Measurements from ENCODE around the gene PADI2. TPM values are rescaled to one million over a fixed set of nuclear protein-coding genes. Genes with fewer than 3 reads are reported as not detected.

PADI2 gene
- total RNA-seq, 1 experiment from 2014 or later = 3.0 TPM

DNA sequence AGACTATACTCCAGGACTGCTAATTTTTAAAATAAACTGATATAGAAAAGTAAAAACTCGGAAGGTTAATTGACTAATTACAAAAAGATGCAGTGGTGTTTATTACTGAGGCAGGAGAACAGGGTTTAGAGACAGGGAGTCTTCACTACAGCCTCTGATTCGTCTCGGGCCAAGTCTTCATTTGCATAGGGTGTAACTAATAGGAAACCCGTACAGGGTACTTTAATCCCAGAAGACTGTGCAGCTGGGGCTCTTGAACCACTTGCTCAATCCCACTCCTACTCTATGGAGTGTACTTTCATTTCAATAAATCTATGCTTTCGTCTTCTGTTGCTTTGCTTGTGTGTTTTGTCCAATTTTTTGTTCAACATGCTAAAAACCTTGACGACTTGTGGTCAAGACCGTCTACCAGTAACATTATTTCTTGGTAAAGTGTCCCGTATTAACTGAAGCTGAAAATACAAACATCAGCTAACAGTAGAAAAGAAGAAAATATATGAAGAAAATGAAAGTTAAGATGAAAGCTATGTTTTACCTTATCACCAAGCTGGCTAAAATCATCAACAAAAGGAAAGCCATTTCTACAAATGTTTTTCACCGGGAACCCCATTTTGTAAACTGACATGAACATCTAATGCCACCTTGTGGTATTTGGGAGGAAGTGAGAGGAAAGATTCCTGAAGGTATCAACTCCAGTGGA, 73.5 kb downstream of the PADI2 start:
- WGBS (ENCODE audit: extremely low coverage, insufficient read length, low lambda C conversion rate) = no CpG with 5 or more reads among the region's 9 CpGs
- DNase-seq = no peak

More for the DNA sequence above, 73.5 kb downstream of the PADI2 start:
- Mint-ChIP-seq H3K4me3 (no peak overlapping the region), H3K27me3 (ENCODE audit: low read depth) (no peaks in the 10 kb centered on the region), H3K36me3 (ENCODE audit: insufficient read depth in 1 of 3, low read depth in 3 of 3) (peaks cover 7 to 51% (median 33%) of the 10 kb centered on the region in 3 experiments; a peak in 6 of 7 replicates), H3K4me1 (peaks cover 3 to 7% of the 10 kb centered on the region in 2 experiments), H3K9me3 (no peaks in the 10 kb centered on the region), H3K27ac (peak overlapping the region in 2 of 3 experiments; percentile 11 to 92; a peak in 2 of 7 replicates)
- Histone ChIP-seq H3K18ac (ENCODE audit: insufficient read length, low read depth, low read length) (no peak overlapping the region), H3K56ac (ENCODE audit: insufficient read length, low read depth, low read length) (no peak overlapping the region), H2BK12ac (ENCODE audit: insufficient read length, low read depth, low read length) (no peak overlapping the region), H3K23me2 (ENCODE audit: insufficient read length, low read depth, low read length, poor library complexity, severe bottlenecking) (no peaks in the 10 kb centered on the region), H3K79me2 (ENCODE audit: insufficient read depth, low read length) (no peaks in the 10 kb centered on the region; the same call in 1 of the 2 replicates), H3T11ph (ENCODE audit: low read length) (no peak overlapping the region), H2AFZ (ENCODE audit: low read length) (no peak overlapping the region), H2BK5ac (ENCODE audit: insufficient read length, low read length) (no peak overlapping the region), H3K4me2 (ENCODE audit: insufficient read depth, insufficient read length, low read length) (no peak overlapping the region), H3K9ac (ENCODE audit: extremely low read depth, insufficient read length, low read length) (no peak overlapping the region), H3K27me3 (ENCODE audit: insufficient read depth, low read length) (no peaks in the 10 kb centered on the region), H2AK5ac (ENCODE audit: insufficient read length, low read length) (no peak overlapping the region), H4K8ac (replicated peaks; ENCODE audit: insufficient read length, low read depth, low read length) (no peak overlapping the region), H3K23ac (ENCODE audit: insufficient read length, low read depth, low read length) (no peak overlapping the region), H2BK120ac (ENCODE audit: low read depth, low read length, poor library complexity, severe bottlenecking) (no peak overlapping the region), H3K14ac (ENCODE audit: insufficient read depth, low read length) (no peak overlapping the region), H4K91ac (ENCODE audit: insufficient read length, low read depth, low read length) (no peak overlapping the region), H3K27ac (ENCODE audit: insufficient read length, low read depth, low read length) (no peak overlapping the region), H3K4ac (ENCODE audit: low read depth, low read length) (no peak overlapping the region), H4K5ac (ENCODE audit: insufficient read length, low read depth, low read length) (no peak overlapping the region), H3K4me1 (ENCODE audit: insufficient read depth, low read length) (no peaks in the 10 kb centered on the region), H3K79me1 (ENCODE audit: insufficient read depth, low read depth, low read length, poor library complexity, severe bottlenecking) (no peaks in the 10 kb centered on the region), H2BK15ac (ENCODE audit: low read depth, low read length) (no peak overlapping the region), H3K9me3 (ENCODE audit: control insufficient read depth, low read depth, low read length) (no peaks in the 10 kb centered on the region), H4K20me1 (ENCODE audit: control insufficient read depth, insufficient read depth, insufficient read length) (no peaks in the 10 kb centered on the region), H2BK20ac (ENCODE audit: low read depth, low read length, poor library complexity, severe bottlenecking) (no peak overlapping the region)
- TF ChIP-seq, protein P1, sequence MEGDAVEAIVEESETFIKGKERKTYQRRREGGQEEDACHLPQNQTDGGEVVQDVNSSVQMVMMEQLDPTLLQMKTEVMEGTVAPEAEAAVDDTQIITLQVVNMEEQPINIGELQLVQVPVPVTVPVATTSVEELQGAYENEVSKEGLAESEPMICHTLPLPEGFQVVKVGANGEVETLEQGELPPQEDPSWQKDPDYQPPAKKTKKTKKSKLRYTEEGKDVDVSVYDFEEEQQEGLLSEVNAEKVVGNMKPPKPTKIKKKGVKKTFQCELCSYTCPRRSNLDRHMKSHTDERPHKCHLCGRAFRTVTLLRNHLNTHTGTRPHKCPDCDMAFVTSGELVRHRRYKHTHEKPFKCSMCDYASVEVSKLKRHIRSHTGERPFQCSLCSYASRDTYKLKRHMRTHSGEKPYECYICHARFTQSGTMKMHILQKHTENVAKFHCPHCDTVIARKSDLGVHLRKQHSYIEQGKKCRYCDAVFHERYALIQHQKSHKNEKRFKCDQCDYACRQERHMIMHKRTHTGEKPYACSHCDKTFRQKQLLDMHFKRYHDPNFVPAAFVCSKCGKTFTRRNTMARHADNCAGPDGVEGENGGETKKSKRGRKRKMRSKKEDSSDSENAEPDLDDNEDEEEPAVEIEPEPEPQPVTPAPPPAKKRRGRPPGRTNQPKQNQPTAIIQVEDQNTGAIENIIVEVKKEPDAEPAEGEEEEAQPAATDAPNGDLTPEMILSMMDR (conservative IDR thresholded peaks at IDR 0.05) = peak; percentile 84
